ENCODE data around the gene APCDD1. TPM values are rescaled to one million over a fixed set of nuclear protein-coding genes. Genes with fewer than 3 reads are reported as not detected.

Gene APCDD1
- total and polyA plus RNA-seq, 2 of the 13 experiments (the other 11 are each of a cell fraction or from before 2014, with no cell fraction given): 2.1 to 8.6 TPM

- TF ChIP-seq RERE (CRISPR knock-in tag; IDR thresholded peaks at IDR 0.05; ENCODE audit: low read depth): no peak
- no peak for TF ChIP-seq SP5 (CRISPR knock-in tag; IDR thresholded peaks at IDR 0.05; ENCODE audit: borderline replicate concordance, low read depth)
- TF ChIP-seq ZNF260 (CRISPR knock-in tag; IDR thresholded peaks at IDR 0.05; ENCODE audit: borderline replicate concordance, low read depth): no peak
- no peak for TF ChIP-seq ZNF296 (CRISPR knock-in tag; conservative IDR thresholded peaks at IDR 0.05)
- TF ChIP-seq ZNF780A (CRISPR knock-in tag; IDR thresholded peaks at IDR 0.05): no peak
These were observed 11.4 kb upstream of the APCDD1 start (continued) for GRCh38 chr18:10443001-10443400.

DNA sequence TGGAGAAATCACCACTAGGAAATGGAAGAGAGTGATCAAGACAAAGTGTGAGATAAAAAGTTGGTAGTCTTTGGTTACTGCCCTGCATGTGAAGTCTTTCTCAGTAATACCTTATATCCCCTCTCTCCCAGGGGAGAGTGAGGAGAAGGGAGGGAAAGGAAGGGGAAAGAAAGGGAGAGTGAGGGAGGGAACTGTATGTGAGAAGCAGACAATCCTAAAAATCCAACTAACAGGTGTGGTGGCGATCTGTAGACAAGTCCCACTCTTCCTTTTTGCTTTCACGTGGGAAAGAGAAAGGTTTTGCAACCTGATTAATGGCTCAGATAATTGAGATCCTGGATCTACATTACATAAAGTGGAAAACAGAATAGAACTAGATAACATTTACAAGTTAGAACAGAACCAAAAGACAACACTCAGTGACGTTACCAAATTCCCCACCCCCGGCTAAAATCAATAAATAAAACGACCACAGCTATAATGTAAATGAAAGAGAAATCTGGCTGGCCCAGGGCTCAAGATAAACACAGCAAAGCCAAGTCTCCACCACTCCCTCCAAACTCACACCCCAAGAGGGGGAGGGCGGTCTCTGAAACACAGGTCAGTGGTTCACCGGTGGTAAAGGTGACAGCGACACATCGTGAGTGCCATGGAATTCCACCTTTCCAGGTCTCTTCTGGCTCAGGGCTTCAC is 10.0 kb upstream of the APCDD1 start:
- H3K9me3 ChIP-seq (ENCODE audit: low read length): no peaks in the 10 kb centered on the region
- H3K9ac ChIP-seq (ENCODE audit: insufficient read depth, low read depth, low read length): no peak overlapping the region
- H3K4me3 ChIP-seq (replicated peaks in 1 of 3; ENCODE audit: insufficient read depth in 1 of 3, low read depth in 2 of 3, low read length in 3 of 3): no peak overlapping the region
- no peak for TF ChIP-seq SIN3A (IDR thresholded peaks at IDR 0.05; ENCODE audit: borderline replicate concordance, low read depth, low read length)
- ChIA-PET CTCF (ENCODE audit: low intra/inter-chr PET ratio, low total read pairs) (no interaction called here), POLR2A (no interaction called here)
- no peak overlapping the region for H2AFZ ChIP-seq (ENCODE audit: low read length)
- WGBS (ENCODE audit: low lambda C conversion rate): 5% methylated on average over 9 of the region's 9 CpGs
- H3K36me3 ChIP-seq (replicated peaks in 1 of 2; ENCODE audit: control insufficient read depth in 1 of 2, insufficient read depth in 2 of 2, low read length in 2 of 2): no peaks in the 10 kb centered on the region
- no peak overlapping the region for H3K4me2 ChIP-seq (ENCODE audit: low read depth, low read length)
- H4K20me1 ChIP-seq (ENCODE audit: insufficient read depth, low read length): no peaks in the 10 kb centered on the region
- H3K27me3 ChIP-seq (ENCODE audit: control insufficient read depth in 1 of 2, insufficient read depth in 2 of 2, low read length in 2 of 2): peaks cover 1 to 12% of the 10 kb centered on the region in 2 experiments; a peak in 3 of 5 replicates
- H3K27ac ChIP-seq (ENCODE audit: extremely low read length, insufficient read depth, low read length): no peak overlapping the region
- in situ Hi-C loops (cut with HindIII; ENCODE audit: extremely low pct_ligation_motif_present, low pct_unique_long_range_greater_than_20kb) (no loop called here), intact Hi-C loops (cut with micrococcal nuclease; ENCODE audit: unreplicated experiment) (no loop called here)
- FAIRE-seq (no peak), DNase-seq (ENCODE audit: low spot score) (no peak), ATAC-seq (no peak)
- H3K79me2 ChIP-seq (ENCODE audit: insufficient read depth, low read length): no peaks in the 10 kb centered on the region
- H3K4me1 ChIP-seq (ENCODE audit: insufficient read depth, low read length): peaks cover 14% of the 10 kb centered on the region
- no TSS peak for BruUV-seq (replicated peaks)

All from HepG2 (cell line).